ENCODE results near the gene KLHL26.

Gene KLHL26

GRCh38 chr19:18616023-18616422 lies 20.8 kb upstream of the KLHL26 start:
- no peak for DNase-seq

- no peak for DNase-seq
These were observed 19.3 kb upstream of the KLHL26 start for GRCh38 chr19:18617562-18617961.

- no peak for DNase-seq
These were observed 18.6 kb upstream of the KLHL26 start for GRCh38 chr19:18618236-18618635.

- no peak for DNase-seq
These were observed 16.5 kb upstream of the KLHL26 start for GRCh38 chr19:18620311-18620710.

- no peak for DNase-seq
These were observed 15.9 kb upstream of the KLHL26 start for GRCh38 chr19:18620902-18621301.

GRCh38 chr19:18626906-18627305 lies 9.9 kb upstream of the KLHL26 start:
- DNase-seq = no peak

GRCh38 chr19:18629166-18630088 lies 7.4 kb upstream of the KLHL26 start:
- DNase-seq = no peak

- no peak for DNase-seq
These were observed 3.5 kb upstream of the KLHL26 start for GRCh38 chr19:18633321-18633720.

- no peak for DNase-seq
These were observed 2.1 kb upstream of the KLHL26 start for GRCh38 chr19:18634612-18635297.

- no peak for DNase-seq
These were observed 1.0 kb upstream of the KLHL26 start for GRCh38 chr19:18635831-18636182.

GRCh38 chr19:18636183-18636968 lies 452 bp upstream of the KLHL26 start:
- DNase-seq = peak; percentile 99

- DNase-seq = no peak
These were observed 1.1 kb downstream of the KLHL26 start for GRCh38 chr19:18637673-18638630.

GRCh38 chr19:18639706-18640243 lies 2.9 kb downstream of the KLHL26 start:
- no peak for DNase-seq

GRCh38 chr19:18644196-18645034 lies 7.6 kb downstream of the KLHL26 start:
- no peak for DNase-seq

- no peak for DNase-seq
These were observed 8.2 kb downstream of the KLHL26 start for GRCh38 chr19:18645035-18645511.

- DNase-seq = no peak
These were observed 9.9 kb downstream of the KLHL26 start for GRCh38 chr19:18646535-18647370.

GRCh38 chr19:18647371-18647767 lies 10.5 kb downstream of the KLHL26 start:
- no peak for DNase-seq

GRCh38 chr19:18647807-18648206 lies 11.0 kb downstream of the KLHL26 start:
- no peak for DNase-seq

GRCh38 chr19:18648973-18649315 lies 12.1 kb downstream of the KLHL26 start:
- no peak for DNase-seq

All from stimulated activated CD4-positive, alpha-beta T cell treated with anti-CD3 and anti-CD28 coated beads, Interleukin-4, amount 100 ng/mL, for 1 hour (primary cell).